GM11168 (cell line): ENCODE data around the gene RBM20.

Source experiments
- in situ Hi-C: fragments of 300-500 bp; cut with MboI; formaldehyde crosslinking; loops from one replicate; pipeline ENCODE4 v1.12.0; 2022; ENCODE audit warnings: low sequenced_read_pairs; ENCODE audit not compliant: unreplicated experiment

The RBM20 gene

DNA sequence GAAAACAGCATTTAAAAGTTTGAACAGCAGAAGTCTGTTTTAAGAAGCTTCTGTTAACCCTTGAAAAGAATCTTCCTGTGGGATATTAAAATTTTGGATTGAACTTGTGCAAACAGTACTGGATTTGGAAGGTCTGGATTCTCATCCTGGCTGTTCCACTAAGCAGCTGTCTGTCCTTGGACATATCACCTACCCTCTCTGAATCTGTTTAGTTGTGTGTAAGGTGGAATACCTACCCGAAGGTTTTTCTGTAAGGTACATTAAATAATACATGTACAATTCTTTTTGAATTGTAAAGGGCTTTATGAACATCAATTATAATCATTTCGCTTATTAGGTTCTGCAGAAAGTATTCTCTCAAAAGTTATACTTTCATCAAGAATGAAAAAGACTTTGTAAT lies 229.8 kb downstream of the RBM20 start:
- in situ Hi-C loops = loop anchor here (5.0 kb wide), 1 partner anchor 67 kb away; no protein-coding TSS in a partner anchor

GRCh38 chr10:110876000-110876399 lies 231.9 kb downstream of the RBM20 start:
- in situ Hi-C loops = loop anchor here (25.0 kb wide), 1 partner anchor 264 kb away; no protein-coding TSS in a partner anchor

GRCh38 chr10:110876788-110877187 lies 232.7 kb downstream of the RBM20 start:
- in situ Hi-C loops = loop anchor here (25.0 kb wide), 1 partner anchor 264 kb away; no protein-coding TSS in a partner anchor

DNA sequence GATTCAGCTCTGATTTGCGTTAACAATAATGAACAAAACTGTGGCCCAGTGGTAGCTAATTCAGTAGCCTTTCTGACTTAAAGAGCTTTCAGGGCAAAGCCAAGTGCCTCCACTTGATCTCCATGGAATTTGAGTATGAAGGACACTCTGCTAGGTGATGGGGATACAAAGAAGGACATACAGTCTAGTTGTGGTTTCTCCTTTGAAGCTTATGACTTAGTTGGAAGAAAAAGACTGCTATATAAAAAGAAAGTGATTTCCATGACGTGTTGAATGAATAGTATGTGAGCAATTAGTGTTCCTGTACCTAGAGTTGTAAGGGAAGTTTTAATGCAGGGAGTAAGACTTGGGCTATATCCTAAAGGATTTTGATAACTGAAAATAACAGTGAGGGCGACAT lies 235.9 kb downstream of the RBM20 start:
- in situ Hi-C loops = loop anchor here (25.0 kb wide), 1 partner anchor 268 kb away; no protein-coding TSS in a partner anchor

GRCh38 chr10:110881247-110881646 lies 237.1 kb downstream of the RBM20 start:
- in situ Hi-C loops = loop anchor here (25.0 kb wide), 1 partner anchor 269 kb away; no protein-coding TSS in a partner anchor

- in situ Hi-C loops = loop anchor here (25.0 kb wide), 1 partner anchor 270 kb away; no protein-coding TSS in a partner anchor
These were observed 237.8 kb downstream of the RBM20 start for GRCh38 chr10:110881905-110882304.

GRCh38 chr10:110883924-110884323 lies 239.8 kb downstream of the RBM20 start:
- in situ Hi-C loops = loop anchor here (25.0 kb wide), 1 partner anchor 272 kb away; no protein-coding TSS in a partner anchor

DNA sequence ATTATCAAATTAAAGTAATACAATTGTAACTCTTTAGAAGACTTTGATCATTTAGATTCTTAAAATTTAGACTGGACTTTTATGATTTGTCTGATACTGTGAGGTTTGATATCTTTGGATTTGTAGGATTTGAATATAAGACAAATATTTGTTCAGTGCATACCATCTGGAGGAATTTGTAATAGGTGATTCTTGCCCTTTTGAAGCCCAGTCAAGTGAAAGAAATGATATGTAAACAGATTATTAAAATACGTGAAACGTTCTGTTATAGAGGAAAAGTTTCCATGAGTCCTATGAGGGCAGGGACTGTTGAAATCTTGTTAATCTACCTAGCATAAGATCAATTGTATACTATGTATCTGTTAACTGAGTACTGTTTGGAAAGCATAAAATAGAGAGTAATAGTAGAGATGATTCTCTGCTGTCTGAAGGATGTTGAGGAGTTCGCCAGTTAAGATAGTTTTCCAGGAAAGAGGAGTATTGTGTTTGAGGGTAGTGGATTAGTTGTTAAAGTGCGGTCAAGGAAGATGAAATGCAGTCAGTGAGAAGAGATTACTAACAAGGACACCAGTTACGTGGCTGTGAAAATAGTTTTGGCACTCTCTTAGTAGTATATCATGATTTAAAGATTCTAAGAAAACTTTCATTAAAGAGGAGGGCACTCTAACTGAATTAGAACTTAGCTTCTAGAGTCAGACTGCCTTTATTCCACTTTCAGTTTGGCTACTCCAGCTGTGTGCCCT lies 242.0 kb downstream of the RBM20 start:
- in situ Hi-C loops = loop anchor here (25.0 kb wide), 1 partner anchor 274 kb away; no protein-coding TSS in a partner anchor

- in situ Hi-C loops = loop anchor here (25.0 kb wide), 1 partner anchor 275 kb away; no protein-coding TSS in a partner anchor
These were observed 243.4 kb downstream of the RBM20 start for GRCh38 chr10:110887560-110887959.
